OCI-M2 (cell line): ENCODE results near the gene SERP2.

Experiments used
- DNase-seq: peaks from one replicate; lab custom pipeline; 2025; ENCODE audit not compliant: unreplicated experiment; lab: John Stamatoyannopoulos, UW

SERP2 gene

GRCh38 chr13:44409595-44409994, 36.0 kb downstream of the SERP2 start:
- DNase-seq = no peak

GRCh38 chr13:44410328-44410859, 36.8 kb downstream of the SERP2 start:
- no peak for DNase-seq

GRCh38 chr13:44411841-44412240, 38.2 kb downstream of the SERP2 start:
- DNase-seq = no peak

- no peak for DNase-seq
These were observed 38.8 kb downstream of the SERP2 start for GRCh38 chr13:44412346-44412935.

GRCh38 chr13:44413095-44413494, 39.5 kb downstream of the SERP2 start:
- no peak for DNase-seq

GRCh38 chr13:44414716-44415115, 41.1 kb downstream of the SERP2 start:
- DNase-seq = no peak

- no peak for DNase-seq
These were observed 42.2 kb downstream of the SERP2 start for GRCh38 chr13:44415815-44416214.

GRCh38 chr13:44416301-44416700, 42.7 kb downstream of the SERP2 start:
- DNase-seq = no peak

GRCh38 chr13:44416744-44417143, 43.1 kb downstream of the SERP2 start:
- no peak for DNase-seq

GRCh38 chr13:44417446-44417845, 43.8 kb downstream of the SERP2 start:
- DNase-seq = no peak

GRCh38 chr13:44417876-44418275, 44.3 kb downstream of the SERP2 start:
- DNase-seq = no peak

GRCh38 chr13:44420376-44421220, 47.0 kb downstream of the SERP2 start:
- no peak for DNase-seq

- no peak for DNase-seq
These were observed 48.4 kb downstream of the SERP2 start for GRCh38 chr13:44421853-44422525.

- DNase-seq = no peak
These were observed 49.4 kb downstream of the SERP2 start for GRCh38 chr13:44422755-44423643.

GRCh38 chr13:44423824-44424223, 50.2 kb downstream of the SERP2 start:
- DNase-seq = no peak

- DNase-seq = no peak
These were observed 51.6 kb downstream of the SERP2 start for GRCh38 chr13:44425041-44425814.

GRCh38 chr13:44425815-44426078, 52.1 kb downstream of the SERP2 start:
- no peak for DNase-seq

GRCh38 chr13:44426461-44426860, 52.8 kb downstream of the SERP2 start:
- no peak for DNase-seq

GRCh38 chr13:44429311-44429710, 55.7 kb downstream of the SERP2 start:
- no peak for DNase-seq

GRCh38 chr13:44431150-44431549, 57.5 kb downstream of the SERP2 start:
- no peak for DNase-seq
